Retinal pigment epithelial cell (primary cell): ENCODE measurements around the gene ARHGAP45.
A peak's percentile ranks its signal among the peaks of the same experiment; 100 is the strongest.

Experiments
- DNase-seq: peaks from one replicate; pipeline ENCODE4 v3.0.0-alpha.2; 2010; ENCODE audit warnings: low read depth
- H3K4me3 ChIP-seq: 2 replicates; pipeline ENCODE4 v1.5.1; 2011; ENCODE audit warnings: mild to moderate bottlenecking, low read length, control low read depth, moderate library complexity
- CTCF ChIP-seq: conservative IDR thresholded peaks from 2 replicates; pipeline ENCODE4 v1.5.1; 2011; ENCODE audit warnings: low read depth, low read length, control low read depth, inconsistent platforms

Gene ARHGAP45

GRCh38 chr19:1103132-1103707, 36.3 kb downstream of the ARHGAP45 start:
- no peak for DNase-seq
- TF ChIP-seq CTCF, result no peak
- no peak overlapping the region for H3K4me3 ChIP-seq

- no peak for TF ChIP-seq CTCF
- peak; percentile 97 for DNase-seq
- H3K4me3 ChIP-seq, result peak within 1 kb of the TSS; percentile 68
Measured at GRCh38 chr19:1103708-1104310, 36.8 kb downstream of the ARHGAP45 start, which contains the start of gene GPX4. TSS of gene GPX4 (plus strand) at chr19:1103994. CDS start at chr19:1104044, 50 bp downstream.

- no peak for TF ChIP-seq CTCF
- H3K4me3 ChIP-seq, result peak overlapping the region; percentile 68
- no peak for DNase-seq
Measured at GRCh38 chr19:1104311-1105007, 37.5 kb downstream of the ARHGAP45 start.

GRCh38 chr19:1105008-1105872, 38.3 kb downstream of the ARHGAP45 start:
- no peak for TF ChIP-seq CTCF
- peak overlapping the region; percentile 68 for H3K4me3 ChIP-seq
- DNase-seq, result no peak

GRCh38 chr19:1105873-1106840, 39.2 kb downstream of the ARHGAP45 start:
- no peak for DNase-seq
- peak overlapping the region; percentile 68 for H3K4me3 ChIP-seq
- TF ChIP-seq CTCF, result no peak

GRCh38 chr19:1106841-1107660, 40.1 kb downstream of the ARHGAP45 start:
- no peak for DNase-seq
- no peak overlapping the region for H3K4me3 ChIP-seq
- TF ChIP-seq CTCF, result peak; percentile 32
